ENCODE results near the gene PLA2G7.

- no peak for TF ChIP-seq YY1 (IDR thresholded peaks at IDR 0.05; ENCODE audit: insufficient read depth, insufficient read length)
- no peak for TF ChIP-seq SUZ12 (IDR thresholded peaks at IDR 0.05; ENCODE audit: extremely low read depth, insufficient read depth, insufficient read length)
- TF ChIP-seq ZNF274 (IDR thresholded peaks at IDR 0.05; ENCODE audit: low read depth, low read length) = no peak
Measured at GRCh38 chr6:46689657-46690056, 45.5 kb downstream of the PLA2G7 start.

Data from NT2/D1 (cell line).